Measurements from ENCODE around the gene OR52R1. TPM values are rescaled to one million over a fixed set of nuclear protein-coding genes. Genes with fewer than 3 reads are reported as not detected.

OR52R1 gene
- total RNA-seq (2016; rRNA removed; fragmentation: Illumina TruSeq; extraction: Trizol) = not detected in 2 replicates
- not detected in 2 replicates for total RNA-seq (2016; cell fraction: cytosol; rRNA removed; fragmentation: Illumina TruSeq; extraction: Trizol; ENCODE audit: low read depth)
- total RNA-seq (2016; cell fraction: insoluble cytoplasmic fraction; rRNA removed; fragmentation: Illumina TruSeq; extraction: Trizol) = not detected in 2 replicates
- total RNA-seq (2016; cell fraction: membrane; rRNA removed; fragmentation: Illumina TruSeq; extraction: Trizol) = not detected in 2 replicates
- total RNA-seq (2016; cell fraction: nucleus; rRNA removed; fragmentation: Illumina TruSeq; extraction: Trizol) = not detected in 2 replicates
- polyA plus RNA-seq (2011; rRNA removed) = not detected in 2 replicates
- polyA plus RNA-seq (2011; cell fraction: cytosol; rRNA removed) = not detected in 2 replicates
- not detected in 2 replicates for polyA plus RNA-seq (2011; cell fraction: nucleus; rRNA removed)
- not detected in 2 replicates for polyA plus RNA-seq (2012)
- polyA plus RNA-seq (2016; cell fraction: cytosol; fragmentation: Illumina TruSeq; extraction: Trizol; ENCODE audit: low read depth) = not detected in 2 replicates
- not detected in 2 replicates for polyA plus RNA-seq (2016; cell fraction: insoluble cytoplasmic fraction; fragmentation: Illumina TruSeq; extraction: Trizol; ENCODE audit: low read depth)
- not detected in 2 replicates for polyA plus RNA-seq (2016; cell fraction: membrane; fragmentation: Illumina TruSeq; extraction: Trizol; ENCODE audit: low read depth)
- polyA plus RNA-seq (2016; cell fraction: nucleus; fragmentation: Illumina TruSeq; extraction: Trizol; ENCODE audit: insufficient read depth, low read depth) = not detected in 2 replicates
- not detected in 2 replicates for polyA minus RNA-seq (2011; rRNA and poly(A)+ RNA removed; ENCODE audit: low replicate concordance)
- polyA minus RNA-seq (2011; cell fraction: cytosol; rRNA and poly(A)+ RNA removed) = not detected in 2 replicates
- polyA minus RNA-seq (2011; cell fraction: nucleus; rRNA and poly(A)+ RNA removed) = not detected in 2 replicates
- not detected for Bru-seq, nascent RNA
- BruChase-seq, experiment 1, labeled RNA remaining after a 6-hour chase = not detected
- BruChase-seq, experiment 2, labeled RNA remaining after a 2-hour chase = not detected
- long read RNA-seq, experiment 1 = 0 reads
- long read RNA-seq, experiment 2 = 0 reads

DNA sequence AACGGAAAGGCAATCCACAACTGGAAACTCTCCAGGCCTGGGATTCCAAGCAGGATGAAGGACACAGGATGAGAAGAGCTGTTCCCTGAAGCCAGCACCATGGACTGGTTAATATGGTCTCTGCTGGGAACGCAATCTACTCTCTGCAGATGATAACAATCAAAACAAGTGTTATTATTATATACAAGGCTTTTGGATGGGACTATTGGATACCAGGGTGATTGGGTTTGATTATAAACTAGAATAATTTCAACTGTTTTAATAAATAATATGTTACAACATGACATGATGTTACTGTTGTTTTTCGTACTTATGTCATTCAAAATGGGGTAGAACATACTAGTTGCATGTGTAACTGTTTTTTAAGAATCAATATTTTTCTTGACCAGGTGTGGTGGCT lies at the start of gene OR52R1:
Gene OR52R1, minus strand, starts transcription at position 101 of the 400 bp plus-strand sequence. Its CDS starts 0 bp downstream, at position 101.
- intact Hi-C loops (cut with micrococcal nuclease; ENCODE audit: unreplicated experiment) = no loop called here
- TF ChIP-seq U2AF2 (IDR thresholded peaks at IDR 0.05; ENCODE audit: low read depth, low read length) (no peak), SSRP1 (CRISPR knock-in tag; IDR thresholded peaks at IDR 0.05) (no peak), ZNF562 (CRISPR knock-in tag; IDR thresholded peaks at IDR 0.05; ENCODE audit: borderline replicate concordance) (no peak), ZNF44 (CRISPR knock-in tag; IDR thresholded peaks at IDR 0.05) (no peak), SALL1 (CRISPR knock-in tag; IDR thresholded peaks at IDR 0.05) (no peak), ELF4 (CRISPR knock-in tag; IDR thresholded peaks at IDR 0.05; ENCODE audit: borderline replicate concordance) (no peak), KAT2B (IDR thresholded peaks at IDR 0.05; ENCODE audit: borderline replicate concordance, low read depth, low read length) (no peak), FOSL2 (CRISPR knock-in tag; IDR thresholded peaks at IDR 0.05) (no peak), NFKB2 (CRISPR knock-in tag; IDR thresholded peaks at IDR 0.05; ENCODE audit: borderline replicate concordance) (no peak), TBL1XR1 (IDR thresholded peaks at IDR 0.05; ENCODE audit: borderline replicate concordance, low read length, partially characterized antibody) (no peak), TEAD3 (CRISPR knock-in tag; optimal IDR thresholded peaks at IDR 0.05; ENCODE audit: borderline replicate concordance) (no peak)
- TF ChIP-seq, protein P1, sequence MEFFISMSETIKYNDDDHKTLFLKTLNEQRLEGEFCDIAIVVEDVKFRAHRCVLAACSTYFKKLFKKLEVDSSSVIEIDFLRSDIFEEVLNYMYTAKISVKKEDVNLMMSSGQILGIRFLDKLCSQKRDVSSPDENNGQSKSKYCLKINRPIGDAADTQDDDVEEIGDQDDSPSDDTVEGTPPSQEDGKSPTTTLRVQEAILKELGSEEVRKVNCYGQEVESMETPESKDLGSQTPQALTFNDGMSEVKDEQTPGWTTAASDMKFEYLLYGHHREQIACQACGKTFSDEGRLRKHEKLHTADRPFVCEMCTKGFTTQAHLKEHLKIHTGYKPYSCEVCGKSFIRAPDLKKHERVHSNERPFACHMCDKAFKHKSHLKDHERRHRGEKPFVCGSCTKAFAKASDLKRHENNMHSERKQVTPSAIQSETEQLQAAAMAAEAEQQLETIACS (CRISPR knock-in tag; IDR thresholded peaks at IDR 0.05) = no peak
- TF ChIP-seq, protein P2, sequence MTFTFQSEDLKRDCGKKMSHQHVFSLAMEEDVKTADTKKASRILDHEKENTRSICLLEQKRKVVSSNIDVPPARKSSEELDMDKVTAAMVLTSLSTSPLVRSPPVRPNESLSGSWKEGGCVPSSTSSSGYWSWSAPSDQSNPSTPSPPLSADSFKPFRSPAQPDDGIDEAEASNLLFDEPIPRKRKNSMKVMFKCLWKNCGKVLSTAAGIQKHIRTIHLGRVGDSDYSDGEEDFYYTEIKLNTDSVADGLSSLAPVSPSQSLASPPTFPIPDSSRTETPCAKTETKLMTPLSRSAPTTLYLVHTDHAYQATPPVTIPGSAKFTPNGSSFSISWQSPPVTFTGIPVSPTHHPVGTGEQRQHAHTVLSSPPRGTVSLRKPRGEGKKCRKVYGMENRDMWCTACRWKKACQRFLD (CRISPR knock-in tag; IDR thresholded peaks at IDR 0.05; ENCODE audit: borderline replicate concordance) = no peak
- TF ChIP-seq, protein P3, sequence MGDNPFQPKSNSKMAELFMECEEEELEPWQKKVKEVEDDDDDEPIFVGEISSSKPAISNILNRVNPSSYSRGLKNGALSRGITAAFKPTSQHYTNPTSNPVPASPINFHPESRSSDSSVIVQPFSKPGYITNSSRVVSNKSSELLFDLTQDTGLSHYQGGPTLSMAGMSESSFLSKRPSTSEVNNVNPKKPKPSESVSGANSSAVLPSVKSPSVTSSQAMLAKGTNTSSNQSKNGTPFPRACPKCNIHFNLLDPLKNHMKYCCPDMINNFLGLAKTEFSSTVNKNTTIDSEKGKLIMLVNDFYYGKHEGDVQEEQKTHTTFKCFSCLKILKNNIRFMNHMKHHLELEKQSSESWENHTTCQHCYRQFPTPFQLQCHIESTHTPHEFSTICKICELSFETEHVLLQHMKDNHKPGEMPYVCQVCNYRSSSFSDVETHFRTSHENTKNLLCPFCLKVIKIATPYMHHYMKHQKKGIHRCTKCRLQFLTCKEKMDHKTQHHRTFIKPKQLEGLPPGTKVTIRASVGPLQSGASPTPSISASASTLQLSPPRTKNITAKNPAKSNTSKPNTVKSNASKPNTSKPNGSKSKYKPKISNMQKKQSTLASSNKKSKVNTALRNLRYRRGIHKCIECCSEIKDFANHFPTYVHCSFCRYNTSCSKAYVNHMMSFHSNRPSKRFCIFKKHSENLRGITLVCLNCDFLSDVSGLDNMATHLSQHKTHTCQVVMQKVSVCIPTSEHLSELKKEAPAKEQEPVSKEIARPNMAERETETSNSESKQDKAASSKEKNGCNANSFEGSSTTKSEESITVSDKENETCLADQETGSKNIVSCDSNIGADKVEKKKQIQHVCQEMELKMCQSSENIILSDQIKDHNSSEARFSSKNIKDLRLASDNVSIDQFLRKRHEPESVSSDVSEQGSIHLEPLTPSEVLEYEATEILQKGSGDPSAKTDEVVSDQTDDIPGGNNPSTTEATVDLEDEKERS (CRISPR knock-in tag; IDR thresholded peaks at IDR 0.05) = no peak
- TF ChIP-seq, protein P4, sequence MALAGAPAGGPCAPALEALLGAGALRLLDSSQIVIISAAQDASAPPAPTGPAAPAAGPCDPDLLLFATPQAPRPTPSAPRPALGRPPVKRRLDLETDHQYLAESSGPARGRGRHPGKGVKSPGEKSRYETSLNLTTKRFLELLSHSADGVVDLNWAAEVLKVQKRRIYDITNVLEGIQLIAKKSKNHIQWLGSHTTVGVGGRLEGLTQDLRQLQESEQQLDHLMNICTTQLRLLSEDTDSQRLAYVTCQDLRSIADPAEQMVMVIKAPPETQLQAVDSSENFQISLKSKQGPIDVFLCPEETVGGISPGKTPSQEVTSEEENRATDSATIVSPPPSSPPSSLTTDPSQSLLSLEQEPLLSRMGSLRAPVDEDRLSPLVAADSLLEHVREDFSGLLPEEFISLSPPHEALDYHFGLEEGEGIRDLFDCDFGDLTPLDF (CRISPR knock-in tag; IDR thresholded peaks at IDR 0.05) = no peak

More for the DNA sequence above, at the start of gene OR52R1:
- in situ Hi-C loops (cut with HindIII; ENCODE audit: extremely low pct_ligation_motif_present, low pct_unique_long_range_greater_than_20kb) = no loop called here
- 0 out of 5 replicates have a peak, but pooled peaks cover 0 to 3% of the 10 kb centered on the region in 2 experiments for H3K27me3 ChIP-seq (ENCODE audit: control insufficient read depth in 1 of 2, insufficient read depth in 2 of 2, low read length in 2 of 2)
- no peak within 1 kb of the TSS for H3K4me2 ChIP-seq (ENCODE audit: low read depth, low read length)
- H3K4me1 ChIP-seq (ENCODE audit: insufficient read depth, low read length) = no peaks in the 10 kb centered on the region
- no peaks in the 10 kb centered on the region for H3K36me3 ChIP-seq (replicated peaks in 1 of 2; ENCODE audit: control insufficient read depth in 1 of 2, insufficient read depth in 2 of 2, low read length in 2 of 2)
- 12% methylated on average over 3 of the region's 3 CpGs for WGBS (ENCODE audit: low lambda C conversion rate)
- no peak for FAIRE-seq
- no peak for DNase-seq (ENCODE audit: low spot score)
- no peak within 1 kb of the TSS for H3K27ac ChIP-seq (ENCODE audit: extremely low read length, insufficient read depth, low read length)
- ChIA-PET CTCF (ENCODE audit: low intra/inter-chr PET ratio, low total read pairs) (no interaction called here), POLR2A (no interaction called here)
- no peaks in the 10 kb centered on the region for H3K79me2 ChIP-seq (ENCODE audit: insufficient read depth, low read length)
- no peak within 1 kb of the TSS for H3K9ac ChIP-seq (ENCODE audit: insufficient read depth, low read depth, low read length)
- BruUV-seq (replicated peaks) = no TSS peak
- no peaks in the 10 kb centered on the region for H4K20me1 ChIP-seq (ENCODE audit: insufficient read depth, low read length)
- no peaks in the 10 kb centered on the region for H3K9me3 ChIP-seq (ENCODE audit: low read length)
- no peak for ATAC-seq
- H2AFZ ChIP-seq (ENCODE audit: low read length) = no peak within 1 kb of the TSS
- no peak within 1 kb of the TSS for H3K4me3 ChIP-seq (replicated peaks in 1 of 3; ENCODE audit: insufficient read depth in 1 of 3, low read depth in 2 of 3, low read length in 3 of 3)
